ENCODE measurements around the gene ARGLU1.

DNA sequence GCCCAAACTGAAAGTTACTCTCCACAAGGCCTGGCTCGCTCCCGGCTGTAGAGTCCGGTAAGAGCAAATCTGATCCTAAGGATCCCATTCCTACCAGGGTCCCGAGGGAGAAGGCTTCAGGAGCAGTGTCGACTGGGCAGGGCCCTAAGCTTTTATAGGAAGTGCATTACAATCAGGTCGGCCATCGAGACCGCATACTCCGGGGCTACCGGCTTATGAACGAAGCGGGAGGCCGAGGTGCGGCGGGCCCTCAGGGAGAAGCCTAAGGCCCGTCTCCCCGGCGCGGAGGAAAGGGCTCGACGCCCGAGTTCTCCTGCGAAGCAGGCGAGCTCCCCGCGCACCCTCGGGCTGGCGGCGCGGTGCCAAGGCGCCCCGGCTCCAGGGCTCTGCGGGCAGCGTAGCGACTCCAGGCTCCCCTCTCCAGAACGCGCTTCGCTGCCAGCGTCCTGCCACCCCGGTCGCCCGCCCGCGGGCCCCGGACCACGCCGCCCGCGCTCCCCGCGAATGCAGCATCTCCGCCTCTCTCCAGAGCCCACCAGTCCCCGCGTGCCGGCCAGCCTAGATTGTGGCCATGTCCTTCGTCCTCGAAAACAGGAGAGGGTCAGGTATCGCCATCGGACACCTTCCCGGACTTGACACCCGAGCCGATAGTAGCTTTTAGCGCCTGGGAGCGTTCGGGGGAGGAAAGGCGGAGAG, 33.8 kb downstream of the ARGLU1 start:
- TF ChIP-seq GATA3 (IDR thresholded peaks at IDR 0.05; ENCODE audit: low read depth, low read length), result no peak
- no peak for TF ChIP-seq GATA2 (IDR thresholded peaks at IDR 0.05; ENCODE audit: low read depth, low read length)

Measured in SH-SY5Y (cell line).